Measurements from ENCODE around the gene PHLDA2. TPM values are rescaled to one million over a fixed set of nuclear protein-coding genes. Genes with fewer than 3 reads are reported as not detected.
"Not testable (repeated sequence)": the region's sequence is repeated elsewhere in the genome, so short reads cannot be mapped to it uniquely, and the experiment has no call there.

The PHLDA2 gene
- total RNA-seq, 1 donor from 2014 or later, result 1.3 TPM

- ATAC-seq (no peak), DNase-seq (ENCODE audit: low spot score) (no peak)
Measured at GRCh38 chr11:2916114-2916891, 12.9 kb downstream of the PHLDA2 start.

- no peak for ATAC-seq
- DNase-seq (ENCODE audit: low spot score), result no peak
Measured at GRCh38 chr11:2915473-2915872, 13.7 kb downstream of the PHLDA2 start.

- ATAC-seq (no peak), DNase-seq (ENCODE audit: low spot score) (no peak)
Measured at GRCh38 chr11:2914455-2915195, 14.6 kb downstream of the PHLDA2 start.

- no peak for DNase-seq (ENCODE audit: low spot score)
- ATAC-seq, result no peak
Measured at GRCh38 chr11:2913776-2914175, 15.4 kb downstream of the PHLDA2 start.

- ATAC-seq, result no peak
Measured at GRCh38 chr11:2913019-2913431, 16.2 kb downstream of the PHLDA2 start.

GRCh38 chr11:2912498-2912897 is 16.7 kb downstream of the PHLDA2 start:
- no peak for DNase-seq (ENCODE audit: low spot score)
- peak; percentile 38 for ATAC-seq

More at GRCh38 chr11:2913019-2913431, 16.2 kb downstream of the PHLDA2 start:
- no peak for DNase-seq (ENCODE audit: low spot score)

- no peak for ATAC-seq
- DNase-seq (ENCODE audit: low spot score), result no peak
Measured at GRCh38 chr11:2911785-2912391, 17.3 kb downstream of the PHLDA2 start.

GRCh38 chr11:2911088-2911784 is 18.0 kb downstream of the PHLDA2 start:
- DNase-seq (ENCODE audit: low spot score) (no peak), ATAC-seq (no peak)

- ATAC-seq (no peak), DNase-seq (ENCODE audit: low spot score) (no peak)
Measured at GRCh38 chr11:2910401-2910955, 18.7 kb downstream of the PHLDA2 start.

GRCh38 chr11:2909133-2909902 is 19.9 kb downstream of the PHLDA2 start:
- no peak for ATAC-seq
- DNase-seq (ENCODE audit: low spot score), result no peak

- DNase-seq (ENCODE audit: low spot score), result no peak
Measured at GRCh38 chr11:2908130-2908529, 21.1 kb downstream of the PHLDA2 start.

GRCh38 chr11:2905299-2905698 is 23.9 kb downstream of the PHLDA2 start:
- not testable (repeated sequence) for DNase-seq (ENCODE audit: low spot score); ATAC-seq

More at GRCh38 chr11:2908130-2908529, 21.1 kb downstream of the PHLDA2 start:
- no peak for ATAC-seq

GRCh38 chr11:2904153-2905052 is 24.8 kb downstream of the PHLDA2 start:
- ATAC-seq (no peak), DNase-seq (ENCODE audit: low spot score) (peak; percentile 66)

GRCh38 chr11:2903672-2904011 is 25.6 kb downstream of the PHLDA2 start:
- DNase-seq (ENCODE audit: low spot score) (no peak), ATAC-seq (peak; percentile 13)

GRCh38 chr11:2902784-2903671 is 26.2 kb downstream of the PHLDA2 start:
- peak; percentile 80 for DNase-seq (ENCODE audit: low spot score)
- peak; percentile 63 for ATAC-seq

GRCh38 chr11:2901854-2902783 is 27.1 kb downstream of the PHLDA2 start:
- DNase-seq (ENCODE audit: low spot score), result peak; percentile 99
- peak; percentile 86 for ATAC-seq

Data from left lobe of liver (tissue), 2 donors.